ENCODE results near the gene CEACAM16.
"Not testable (repeated sequence)": the region's sequence is repeated elsewhere in the genome, so short reads cannot be mapped to it uniquely, and the experiment has no call there.

Gene CEACAM16

DNA sequence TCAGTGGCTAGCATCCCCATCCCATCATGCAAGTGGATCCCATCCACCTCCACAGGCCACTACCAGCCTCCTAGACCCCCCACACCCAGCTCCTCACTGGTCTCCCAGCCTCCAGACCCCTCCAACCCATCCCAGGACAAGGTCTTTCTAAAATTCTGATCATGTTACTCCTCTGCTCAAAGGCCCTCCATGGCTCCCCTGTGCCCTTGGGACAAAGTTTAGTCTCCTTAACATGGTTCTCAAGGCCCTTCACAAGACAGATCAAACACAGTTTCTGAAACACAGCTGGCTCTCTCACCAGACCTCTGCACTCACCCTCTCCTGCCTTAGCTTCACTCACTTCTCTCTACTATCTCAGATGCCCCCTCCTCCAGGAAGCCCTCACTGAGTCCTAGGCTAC lies 18.4 kb upstream of the CEACAM16 start:
- no peak for DNase-seq

DNA sequence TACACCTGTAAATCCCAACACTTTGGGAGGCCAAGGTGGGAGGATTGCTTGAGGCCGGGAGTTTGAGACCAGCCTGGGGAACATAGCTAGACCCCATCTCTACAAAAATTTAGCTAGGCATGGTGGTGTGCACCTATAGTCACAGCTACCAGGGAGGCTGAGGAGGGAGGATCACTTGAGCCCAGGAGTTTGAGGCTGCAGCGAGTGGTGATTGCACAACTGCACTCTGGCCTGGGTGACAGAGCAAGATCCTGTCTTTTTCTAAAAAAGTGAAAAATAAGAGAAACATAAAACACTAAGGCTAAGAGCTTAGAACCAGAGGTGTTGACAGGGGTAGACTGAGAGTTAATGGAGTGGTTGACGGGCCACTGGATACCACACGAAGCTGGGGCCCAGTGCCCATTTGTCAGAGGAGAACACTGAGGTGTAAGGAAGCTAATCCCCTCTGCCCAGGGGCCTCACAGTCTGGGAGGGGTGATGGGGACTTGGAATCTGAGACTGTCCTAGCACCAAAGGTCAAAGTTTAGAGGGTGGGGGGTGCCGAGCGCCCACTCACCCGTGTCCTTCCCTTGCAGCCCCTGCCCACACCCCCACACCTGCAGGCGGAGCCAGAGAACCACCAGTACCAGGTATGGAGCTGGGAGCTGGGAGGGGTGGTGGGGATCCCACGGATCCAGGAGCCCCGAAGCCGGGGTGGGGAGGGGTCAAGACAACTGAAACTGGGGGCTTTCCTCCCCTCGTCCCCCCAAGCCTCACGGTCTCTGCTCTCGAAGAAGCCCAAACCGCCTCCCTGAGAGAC lies 16.8 kb upstream of the CEACAM16 start:
- DNase-seq, result no peak

DNA sequence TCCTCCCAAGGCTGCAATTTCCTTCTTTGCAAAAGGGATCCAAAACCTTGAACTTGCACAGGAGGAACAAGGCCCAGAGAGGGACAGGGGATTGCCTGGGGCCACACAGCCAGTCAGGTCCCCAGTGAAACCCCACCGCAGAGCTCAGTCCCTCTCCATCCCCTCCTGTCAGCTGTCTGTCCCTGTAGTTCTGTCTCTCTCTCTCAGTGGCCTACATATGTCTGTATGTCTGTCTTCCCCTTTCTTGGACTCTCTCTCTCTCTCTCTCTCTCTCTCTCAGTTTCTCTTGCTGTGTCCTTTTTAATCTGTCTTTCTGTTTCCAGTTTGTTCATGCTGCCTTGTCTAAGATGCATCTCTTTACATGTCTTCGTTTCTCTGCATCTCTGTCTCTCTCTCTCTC lies 16.1 kb upstream of the CEACAM16 start:
- no peak for DNase-seq

DNA sequence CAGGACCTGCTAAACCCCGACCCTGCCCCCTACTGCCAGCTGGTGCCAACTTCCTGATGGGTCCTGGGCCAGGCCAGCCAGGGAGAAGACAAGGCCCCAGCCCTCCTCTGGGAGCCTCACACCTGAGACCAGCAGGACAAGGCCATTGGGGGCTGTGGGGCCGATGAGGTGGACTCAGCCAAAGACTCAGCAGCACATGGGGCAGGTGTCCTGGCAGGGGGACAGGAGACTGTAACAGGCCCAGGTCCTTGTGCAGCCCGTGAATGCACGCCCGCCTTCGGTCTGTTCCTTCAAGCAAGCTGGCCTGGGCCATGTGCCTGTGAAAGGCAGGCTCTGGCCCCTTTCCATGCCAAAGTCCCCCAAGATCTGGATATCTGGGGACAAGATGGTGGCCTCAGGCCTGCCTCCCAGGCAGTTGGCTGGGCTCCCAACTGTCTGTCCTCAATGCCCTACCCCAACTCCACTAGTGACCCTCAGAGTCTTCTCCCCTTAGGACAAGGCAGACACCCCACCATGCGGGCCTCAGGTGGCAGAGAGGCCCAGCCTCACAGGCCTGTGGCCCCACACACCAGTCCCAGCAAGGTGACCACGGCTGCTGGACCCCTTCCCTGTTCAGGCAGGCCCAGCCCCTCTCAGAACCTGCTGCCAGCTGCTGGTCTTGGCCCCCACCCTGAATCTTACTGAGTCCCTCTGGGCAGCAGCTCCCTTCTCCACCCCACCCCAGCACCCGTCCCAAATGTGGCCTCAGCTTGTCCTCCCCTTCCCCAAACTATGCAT lies 15.3 kb upstream of the CEACAM16 start:
- no peak for DNase-seq

DNA sequence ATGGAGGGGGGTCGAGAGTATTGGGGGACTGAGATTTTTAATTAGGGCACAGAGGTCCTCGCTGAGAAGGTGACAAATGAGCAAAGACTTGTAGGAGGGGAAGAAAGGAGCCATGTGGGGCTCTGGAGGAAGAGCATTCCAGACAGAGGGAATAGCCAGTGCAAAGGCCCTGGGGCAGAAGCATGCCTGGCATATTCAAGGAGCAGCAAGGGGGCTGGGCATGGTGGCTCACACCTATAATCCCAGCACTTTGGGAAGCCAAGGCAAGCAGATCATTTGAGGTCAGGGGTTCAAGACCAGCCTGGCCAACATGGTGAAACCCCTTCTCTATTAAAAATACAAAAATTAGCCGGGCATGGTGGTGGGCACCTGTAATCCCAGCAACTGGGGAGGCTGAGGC lies 14.6 kb upstream of the CEACAM16 start:
- DNase-seq, result not testable (repeated sequence)

DNA sequence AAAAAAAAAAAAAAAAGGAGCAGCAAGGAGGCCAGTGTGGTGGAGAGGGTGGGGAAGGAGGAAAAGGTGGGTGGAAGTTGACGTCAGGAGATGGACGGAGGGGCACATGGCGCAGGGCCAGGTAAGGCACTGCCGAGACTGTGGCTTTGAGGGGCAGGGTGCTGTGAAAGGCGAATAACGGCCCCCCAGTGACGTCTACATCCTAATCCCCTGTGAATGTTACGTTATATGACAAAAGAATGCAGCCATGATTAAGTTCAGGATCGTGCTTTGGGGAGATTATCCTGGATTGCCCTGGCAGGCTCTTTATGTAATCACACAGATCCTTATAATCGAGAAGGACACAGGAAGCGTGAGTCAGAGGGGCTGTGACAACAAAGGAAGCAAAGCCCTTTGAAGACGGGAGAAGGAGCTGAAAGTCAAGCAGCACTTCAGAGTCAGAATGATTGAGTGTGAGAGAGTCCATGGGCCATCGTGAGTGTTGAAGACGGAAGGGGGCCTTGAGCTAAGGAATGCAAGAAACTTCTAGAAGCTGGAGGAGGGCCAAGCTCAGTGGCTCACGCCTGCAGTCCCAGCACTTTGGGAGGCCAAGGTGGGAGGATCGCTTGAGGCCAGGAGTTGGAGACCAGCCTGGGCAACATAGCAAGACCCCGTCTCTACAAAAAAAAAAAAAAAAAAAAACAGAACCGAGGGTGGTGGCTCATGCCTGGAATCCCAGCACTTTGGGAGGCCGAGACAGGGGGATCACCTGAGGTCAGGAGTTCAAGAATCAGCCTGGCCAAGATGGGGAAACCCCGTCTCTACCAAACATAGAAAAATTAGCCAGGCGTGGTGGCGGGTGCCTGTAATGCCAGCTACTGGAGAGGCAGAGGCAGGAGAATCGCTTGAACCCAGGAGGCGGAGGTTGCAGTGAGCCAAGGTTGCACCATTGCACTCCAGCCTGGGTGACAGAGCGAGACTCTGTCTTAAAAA lies 13.8 kb upstream of the CEACAM16 start:
- DNase-seq, result no peak

DNA sequence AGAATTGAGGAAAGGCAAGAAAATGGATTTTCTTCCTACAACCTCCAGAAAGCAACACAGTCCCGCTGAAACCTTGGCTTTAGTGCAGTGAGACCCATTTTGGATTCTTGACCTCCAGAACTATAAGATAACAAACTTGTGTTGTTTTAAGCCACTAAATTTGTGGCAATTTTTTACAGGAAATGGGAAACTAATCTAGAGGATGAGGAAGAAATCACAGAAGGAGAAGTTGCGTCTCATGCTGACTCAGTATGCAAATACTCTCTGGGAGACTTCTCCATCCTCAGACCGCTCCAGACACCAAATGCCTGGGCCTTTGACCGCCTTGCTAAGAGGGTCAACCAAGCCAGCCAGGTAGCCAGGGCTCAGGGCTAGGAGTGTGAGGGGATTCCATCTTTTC lies 13.1 kb upstream of the CEACAM16 start:
- no peak for DNase-seq

DNA sequence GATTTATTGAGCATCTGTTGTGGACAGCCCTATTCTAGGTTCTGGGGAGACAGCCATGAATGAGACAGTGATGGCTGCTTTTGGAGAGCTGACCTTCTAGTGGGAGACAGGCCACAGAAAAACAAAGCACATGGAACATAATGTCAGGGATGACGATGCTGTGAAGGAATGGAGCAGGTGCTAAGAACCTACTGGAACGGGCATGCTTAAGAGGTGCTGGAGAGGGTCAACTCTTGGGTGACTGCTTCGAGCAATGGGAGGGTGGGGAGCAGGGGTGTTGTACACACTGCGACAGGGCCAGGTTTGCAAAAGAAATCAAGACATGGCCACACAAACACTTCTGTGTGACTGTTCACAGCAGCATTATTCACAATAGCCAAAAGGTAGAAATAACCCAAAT lies 12.1 kb upstream of the CEACAM16 start:
- no peak for DNase-seq

DNA sequence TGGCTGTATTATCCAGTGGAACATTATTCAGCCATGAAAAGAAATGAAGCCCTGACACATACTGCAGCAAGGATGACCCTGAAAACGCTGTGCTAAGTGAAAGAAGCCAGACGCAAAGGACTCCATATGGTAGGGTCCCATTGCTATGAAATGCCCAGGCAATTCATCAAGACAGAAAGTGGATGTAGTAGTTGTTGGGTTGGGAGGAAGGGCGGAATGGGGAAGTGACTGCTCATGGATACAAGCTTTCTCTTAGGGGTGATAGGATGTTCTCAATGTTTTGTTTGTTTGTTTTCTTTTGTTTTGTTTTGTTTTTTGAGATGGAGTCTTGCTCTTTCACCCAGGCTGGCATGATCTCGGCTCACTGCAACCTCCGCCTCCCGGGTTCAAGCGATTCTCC lies 11.1 kb upstream of the CEACAM16 start:
- no peak for DNase-seq

DNA sequence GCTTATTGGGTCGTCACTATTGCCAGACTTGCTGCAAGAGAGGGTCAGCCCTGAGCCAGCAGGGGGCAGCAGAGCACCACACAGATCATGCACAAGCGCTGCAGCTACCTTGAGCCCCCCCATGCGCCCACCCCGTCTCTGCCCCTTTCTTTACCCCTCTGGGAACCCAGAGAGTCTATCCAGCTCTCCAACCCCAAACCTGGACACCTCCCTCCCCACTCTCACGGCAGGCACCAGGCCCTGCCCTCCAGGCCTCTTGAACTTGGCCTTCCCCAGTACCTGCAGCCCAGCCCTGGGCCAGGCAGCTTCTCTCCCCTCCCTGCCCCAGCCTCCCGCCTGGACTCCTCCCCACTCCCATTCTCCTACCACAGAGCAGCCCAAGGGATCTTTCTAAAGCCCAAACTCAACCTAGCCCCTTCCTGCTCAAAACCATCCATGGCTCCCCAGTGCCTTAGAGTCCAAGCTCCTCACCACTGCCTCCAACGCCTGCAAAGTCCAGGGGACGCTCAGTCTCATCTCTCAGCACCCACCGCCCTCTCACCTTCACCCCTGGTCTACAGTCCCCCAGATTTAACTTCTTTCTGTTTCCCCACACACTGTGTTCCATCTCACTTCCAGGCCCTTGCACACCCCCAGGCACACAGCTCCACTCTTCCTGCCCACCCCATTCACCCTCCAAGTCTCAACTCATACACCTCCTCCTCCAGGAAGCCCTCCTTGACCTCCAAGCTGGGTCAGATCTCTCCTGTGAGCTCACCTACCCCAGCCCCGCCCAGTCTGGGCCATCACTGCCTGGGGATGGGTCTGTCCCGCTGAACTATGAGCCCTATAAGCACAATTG lies 9.4 kb upstream of the CEACAM16 start:
- DNase-seq, result peak; percentile 32

DNA sequence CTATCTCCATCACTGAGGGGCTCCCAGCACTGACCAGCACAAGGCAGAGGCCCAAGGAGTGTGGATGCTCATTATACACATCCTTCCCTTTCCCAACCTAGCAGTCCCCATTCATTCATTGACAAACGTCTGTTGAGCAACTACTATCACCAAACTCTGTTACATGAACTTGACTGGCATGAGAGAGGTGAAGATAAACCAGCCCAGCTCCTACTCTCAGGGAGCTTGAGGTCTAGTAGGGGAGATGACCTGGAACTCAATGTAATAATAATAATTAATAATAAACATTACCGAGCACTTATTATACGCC lies 8.9 kb upstream of the CEACAM16 start:
- no peak for DNase-seq

DNA sequence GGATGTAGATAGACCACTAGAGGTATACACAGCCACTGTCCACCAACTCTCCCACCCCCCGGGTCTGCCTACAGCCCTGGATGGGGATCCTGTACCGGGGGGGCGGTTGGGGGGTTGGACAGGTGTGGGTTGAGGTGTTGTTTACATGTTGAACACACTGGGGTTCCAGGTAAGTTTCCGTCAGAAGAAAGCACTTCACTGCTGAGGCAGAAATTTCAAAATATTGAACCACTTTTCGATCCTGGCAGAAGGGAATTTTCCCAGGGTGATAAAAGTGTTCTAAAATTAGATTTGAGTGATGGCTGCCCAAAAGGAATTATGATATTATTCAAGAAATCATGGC lies 6.6 kb upstream of the CEACAM16 start:
- DNase-seq, result no peak

DNA sequence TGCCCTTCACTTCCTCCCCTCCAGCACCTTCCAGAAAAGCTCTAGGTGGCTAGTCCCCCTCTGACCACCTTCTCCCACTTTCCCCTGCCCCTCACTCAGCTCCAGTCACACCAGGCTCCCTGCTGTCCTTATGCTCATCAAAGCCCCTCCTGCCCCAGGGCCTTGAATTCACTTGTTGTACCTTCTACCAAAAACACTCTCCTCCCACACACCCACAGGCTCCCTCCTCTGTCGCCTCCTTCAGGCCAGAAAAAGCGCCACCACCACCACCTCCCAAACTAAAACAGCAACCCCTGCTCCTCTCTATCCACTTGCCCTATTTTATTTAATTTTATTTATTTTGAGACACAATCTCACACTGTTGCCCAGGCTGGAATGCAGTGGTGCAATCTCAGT lies 4.8 kb upstream of the CEACAM16 start:
- no peak for DNase-seq

DNA sequence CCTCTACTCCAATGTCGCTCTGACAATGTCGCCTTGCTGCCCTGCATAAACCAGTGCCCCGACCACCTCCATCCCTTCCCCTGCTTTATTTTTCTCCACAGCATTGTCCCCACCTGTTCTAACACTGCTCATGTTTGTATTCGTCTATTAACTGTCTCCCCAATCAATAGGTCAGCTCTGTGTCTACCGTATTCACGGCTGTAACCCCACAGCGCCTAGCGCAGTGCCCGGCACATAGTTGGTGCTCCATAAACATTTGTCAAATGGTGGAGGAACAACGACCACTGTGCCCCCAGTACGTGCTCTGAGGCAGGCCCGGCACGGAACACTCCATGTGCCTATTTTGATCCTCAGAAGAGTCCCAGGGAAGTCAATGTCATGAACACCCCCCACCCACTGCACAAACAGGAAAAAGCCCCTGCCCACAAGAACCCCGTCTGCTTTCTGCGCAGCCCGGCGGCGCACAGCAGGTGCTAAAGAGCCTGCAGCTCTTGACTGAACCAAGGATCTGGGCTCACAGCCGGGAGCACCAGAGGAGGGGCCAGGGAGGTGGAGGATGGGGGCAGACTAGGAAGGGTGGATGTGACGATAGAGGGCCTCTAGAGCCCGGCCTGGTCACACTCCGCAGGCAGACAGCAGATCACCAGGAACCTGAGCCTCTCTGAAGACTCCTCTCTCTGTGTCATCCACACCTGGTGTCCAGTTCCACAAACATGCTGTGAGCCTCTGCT lies 1.8 kb upstream of the CEACAM16 start:
- DNase-seq, result peak; percentile 24

DNA sequence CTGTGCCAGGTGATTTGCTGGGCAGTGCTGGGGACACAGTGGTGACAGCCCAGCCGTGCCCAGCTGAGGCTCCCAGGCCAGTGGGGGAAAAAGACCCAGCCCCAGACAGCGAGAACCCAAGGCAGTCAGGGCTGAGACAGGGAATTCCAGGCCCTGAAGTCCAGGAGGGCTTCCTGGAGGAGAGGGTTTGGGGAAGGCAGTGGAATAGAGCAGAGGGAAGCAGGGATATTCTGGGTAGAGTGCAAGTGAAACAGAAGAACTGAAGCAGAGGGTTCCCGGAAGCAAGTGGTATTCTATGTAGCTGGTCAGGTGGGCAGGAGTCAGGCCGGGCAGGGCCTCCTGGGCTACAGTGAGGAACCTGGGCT lies 1.3 kb upstream of the CEACAM16 start:
- no peak for DNase-seq

DNA sequence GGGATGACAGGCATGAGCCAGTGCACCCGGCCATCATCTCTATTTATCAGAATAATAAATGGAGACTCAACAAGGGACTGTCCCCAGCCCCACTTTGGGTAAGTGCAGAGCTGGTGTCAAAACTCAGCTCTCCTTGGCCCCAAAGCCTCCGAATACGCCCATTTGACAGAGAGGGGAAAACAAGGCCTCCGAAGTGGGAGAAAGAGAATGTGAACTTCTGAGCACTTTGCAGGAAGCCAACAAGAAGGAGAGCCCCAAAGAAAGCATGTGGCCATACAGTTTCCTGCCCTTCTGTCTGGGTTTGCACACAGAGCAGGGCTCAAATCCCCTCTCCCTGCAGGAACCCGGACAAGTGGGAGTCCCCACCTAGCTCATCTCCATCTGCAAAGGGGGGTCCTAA lies 1.6 kb downstream of the CEACAM16 start:
- no peak for DNase-seq

DNA sequence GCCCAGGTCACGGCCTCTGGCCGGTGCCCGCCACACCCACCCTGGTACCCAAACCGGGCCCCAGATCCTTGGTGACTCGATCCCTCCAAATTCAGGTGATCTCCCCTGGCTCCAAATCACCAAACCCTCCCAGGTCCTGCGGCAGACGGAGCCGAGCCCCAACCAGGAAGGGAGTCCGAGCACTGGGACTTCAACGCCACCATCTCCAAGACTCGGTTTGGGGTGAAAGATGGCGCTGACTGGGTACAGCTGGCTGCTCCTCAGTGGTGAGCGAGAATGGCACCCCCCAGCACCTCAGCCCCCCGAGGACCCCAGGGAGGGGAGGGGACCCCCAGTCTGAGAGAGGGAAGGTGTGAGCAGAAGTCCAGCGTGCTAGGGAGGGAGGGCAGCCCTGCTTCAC lies 2.3 kb downstream of the CEACAM16 start:
- no peak for DNase-seq

DNA sequence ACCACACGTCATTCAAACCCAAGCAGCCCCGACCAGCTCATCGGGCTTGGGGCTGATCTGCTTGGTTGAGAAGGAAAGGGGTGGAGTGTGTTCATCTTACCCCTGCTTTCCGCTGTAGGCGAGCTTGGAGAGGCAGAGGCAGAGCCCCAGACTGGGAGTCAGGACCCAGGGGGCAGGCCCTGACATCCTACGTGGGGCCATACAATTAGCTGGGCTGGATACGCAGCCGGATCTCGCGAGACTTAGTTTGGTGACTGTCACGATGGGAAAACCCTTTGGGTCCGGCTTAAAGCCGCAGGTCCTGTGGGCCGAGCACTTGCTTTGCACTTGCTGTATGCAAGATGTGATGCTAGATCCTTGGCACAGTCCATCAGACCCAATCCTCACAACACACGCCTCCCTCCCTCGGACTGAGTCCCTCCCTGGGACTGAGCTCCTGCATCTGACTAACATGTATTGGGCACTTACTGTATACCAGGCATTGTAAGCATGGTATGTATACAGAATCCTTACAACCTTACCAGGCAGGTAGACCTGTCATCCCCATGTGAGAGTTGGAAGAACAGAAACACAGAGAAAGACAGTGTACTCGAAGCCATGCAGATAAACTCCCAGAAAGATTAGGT lies 3.7 kb downstream of the CEACAM16 start:
- no peak for DNase-seq

DNA sequence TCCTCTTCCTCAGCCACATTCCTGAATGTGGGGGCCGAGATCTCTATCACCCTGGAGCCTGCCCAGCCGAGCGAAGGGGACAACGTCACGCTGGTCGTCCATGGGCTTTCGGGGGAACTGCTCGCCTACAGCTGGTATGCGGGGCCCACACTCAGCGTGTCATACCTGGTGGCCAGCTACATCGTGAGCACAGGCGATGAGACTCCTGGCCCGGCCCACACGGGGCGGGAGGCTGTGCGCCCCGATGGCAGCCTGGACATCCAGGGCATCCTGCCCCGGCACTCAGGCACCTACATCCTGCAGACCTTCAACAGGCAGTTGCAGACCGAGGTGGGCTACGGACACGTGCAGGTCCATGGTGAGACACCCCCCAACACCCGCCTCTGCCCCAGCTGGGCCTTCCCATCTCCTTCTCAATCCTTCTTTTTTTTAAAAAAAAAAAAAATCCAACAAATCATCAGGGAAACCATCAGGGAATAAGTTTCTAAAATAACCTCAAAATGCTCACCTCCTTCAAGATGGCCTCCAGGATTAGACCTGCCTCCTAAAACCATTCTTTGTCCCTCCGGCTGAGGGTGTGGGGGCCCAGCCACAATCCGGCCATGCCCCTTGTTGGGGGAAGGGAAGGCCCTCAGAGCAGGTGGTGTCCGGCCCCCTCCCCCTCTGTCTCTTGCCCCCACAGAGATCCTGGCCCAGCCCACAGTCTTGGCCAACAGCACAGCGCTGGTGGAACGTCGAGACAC lies 4.6 kb downstream of the CEACAM16 start:
- DNase-seq, result no peak

DNA sequence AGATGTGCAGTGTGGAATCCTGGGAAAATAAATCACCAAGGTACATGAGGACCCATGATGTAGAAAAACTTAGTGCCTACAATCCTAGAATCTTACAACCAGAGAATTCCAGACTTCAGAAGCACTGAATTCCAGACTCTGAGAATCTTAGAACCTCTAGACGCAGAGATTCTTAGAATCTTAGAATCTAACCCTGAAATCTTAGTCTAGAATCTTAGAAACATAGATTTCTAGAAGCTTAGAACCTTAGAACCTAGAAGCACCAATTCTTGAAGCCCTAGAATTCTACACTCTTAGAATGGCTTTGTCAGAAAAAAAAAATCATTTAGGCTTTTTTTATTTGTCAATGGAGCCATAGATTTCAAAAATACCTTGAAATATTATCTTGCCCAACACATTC lies 6.0 kb downstream of the CEACAM16 start:
- DNase-seq, result no peak

DNA sequence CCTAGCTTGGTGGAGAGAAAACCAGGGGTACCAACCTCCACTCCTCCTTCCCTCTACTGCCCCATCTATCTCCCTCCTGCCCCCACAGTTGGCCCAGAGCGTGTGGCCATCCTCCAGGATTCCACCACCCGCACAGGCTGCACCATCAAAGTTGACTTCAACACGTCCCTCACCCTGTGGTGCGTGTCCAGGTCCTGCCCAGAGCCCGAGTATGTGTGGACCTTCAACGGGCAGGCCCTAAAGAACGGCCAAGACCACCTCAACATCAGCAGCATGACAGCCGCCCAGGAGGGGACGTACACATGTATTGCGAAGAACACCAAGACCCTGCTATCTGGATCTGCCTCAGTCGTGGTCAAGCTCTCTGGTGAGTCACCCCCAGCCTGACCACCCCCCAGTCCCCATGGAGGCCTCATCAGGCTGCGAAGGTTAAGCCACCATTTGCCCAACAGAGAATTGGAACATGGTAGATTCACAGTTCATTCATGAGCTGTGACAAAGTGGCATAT lies 6.6 kb downstream of the CEACAM16 start:
- no peak for DNase-seq

Data from NCI-H774 (cell line).